AG04449 (cell line): ENCODE results near the gene ZDHHC4.
A peak's percentile ranks its signal among the peaks of the same experiment; 100 is the strongest.

ENCODE experiments used
- CTCF ChIA-PET: fragments of 350-600 bp; formaldehyde crosslinking; extraction: SDS; loops from one replicate; lab custom pipeline; 2021; ENCODE audit warnings: antibody characterized with exemption; lab: Yijun Ruan, JAX
- POLR2A ChIA-PET: fragments of 400-600, 350-600 bp; formaldehyde crosslinking; extraction: SDS; loops from one replicate; lab custom pipeline; 2020; ENCODE audit warnings: antibody characterized with exemption, inconsistent platforms; lab: Yijun Ruan, JAX
- DNase-seq: peaks from one replicate; pipeline ENCODE4 v3.0.0-alpha.2; 2010; ENCODE audit warnings: low read depth, low spot score
- H3K4me3 ChIP-seq: 2 replicates; pipeline ENCODE4 v1.5.1; 2011; ENCODE audit warnings: low read depth, mild to moderate bottlenecking, control low read depth, low read length
- TF ChIP-seq, protein P1 (sequence below): IDR thresholded peaks from one replicate; pipeline ENCODE4 v1.5.1; 2011; ENCODE audit warnings: mild to moderate bottlenecking, moderate library complexity, low read length, control low read depth, inconsistent platforms; ENCODE audit not compliant: insufficient read depth; ENCODE audit errors: missing control alignments

The ZDHHC4 gene

DNA sequence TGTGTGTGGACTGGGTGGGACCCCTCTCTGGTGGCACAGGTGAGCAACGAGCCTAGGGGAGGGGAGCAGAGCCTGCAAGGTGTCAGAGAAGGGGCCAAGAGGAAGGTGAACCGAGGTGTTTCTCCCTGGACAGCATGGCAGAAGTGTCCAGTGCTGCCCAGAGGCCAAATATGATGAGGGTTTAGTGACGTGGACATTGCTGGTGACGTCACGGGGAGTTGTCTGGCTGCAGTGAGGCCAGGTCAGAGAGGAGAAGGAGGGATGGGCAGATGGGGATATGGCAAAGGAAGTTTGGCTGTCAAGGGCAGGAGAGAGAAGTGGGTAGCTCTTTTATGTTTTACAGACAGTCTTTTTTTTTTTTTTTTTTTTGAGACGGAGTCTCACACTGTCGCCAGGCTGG is 35.6 kb downstream of the ZDHHC4 start:
- DNase-seq = no peak
- ChIA-PET CTCF (interaction anchor here (0.7 to 3.9 kb wide), 3 partner anchors 9 to 22 kb away, joined by 3 to 13 read pairs (median 3); partner anchors contain the start of gene INTS15), POLR2A (no interaction called here)
- no peak overlapping the region for H3K4me3 ChIP-seq
- TF ChIP-seq, protein P1, sequence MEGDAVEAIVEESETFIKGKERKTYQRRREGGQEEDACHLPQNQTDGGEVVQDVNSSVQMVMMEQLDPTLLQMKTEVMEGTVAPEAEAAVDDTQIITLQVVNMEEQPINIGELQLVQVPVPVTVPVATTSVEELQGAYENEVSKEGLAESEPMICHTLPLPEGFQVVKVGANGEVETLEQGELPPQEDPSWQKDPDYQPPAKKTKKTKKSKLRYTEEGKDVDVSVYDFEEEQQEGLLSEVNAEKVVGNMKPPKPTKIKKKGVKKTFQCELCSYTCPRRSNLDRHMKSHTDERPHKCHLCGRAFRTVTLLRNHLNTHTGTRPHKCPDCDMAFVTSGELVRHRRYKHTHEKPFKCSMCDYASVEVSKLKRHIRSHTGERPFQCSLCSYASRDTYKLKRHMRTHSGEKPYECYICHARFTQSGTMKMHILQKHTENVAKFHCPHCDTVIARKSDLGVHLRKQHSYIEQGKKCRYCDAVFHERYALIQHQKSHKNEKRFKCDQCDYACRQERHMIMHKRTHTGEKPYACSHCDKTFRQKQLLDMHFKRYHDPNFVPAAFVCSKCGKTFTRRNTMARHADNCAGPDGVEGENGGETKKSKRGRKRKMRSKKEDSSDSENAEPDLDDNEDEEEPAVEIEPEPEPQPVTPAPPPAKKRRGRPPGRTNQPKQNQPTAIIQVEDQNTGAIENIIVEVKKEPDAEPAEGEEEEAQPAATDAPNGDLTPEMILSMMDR = no peak

DNA sequence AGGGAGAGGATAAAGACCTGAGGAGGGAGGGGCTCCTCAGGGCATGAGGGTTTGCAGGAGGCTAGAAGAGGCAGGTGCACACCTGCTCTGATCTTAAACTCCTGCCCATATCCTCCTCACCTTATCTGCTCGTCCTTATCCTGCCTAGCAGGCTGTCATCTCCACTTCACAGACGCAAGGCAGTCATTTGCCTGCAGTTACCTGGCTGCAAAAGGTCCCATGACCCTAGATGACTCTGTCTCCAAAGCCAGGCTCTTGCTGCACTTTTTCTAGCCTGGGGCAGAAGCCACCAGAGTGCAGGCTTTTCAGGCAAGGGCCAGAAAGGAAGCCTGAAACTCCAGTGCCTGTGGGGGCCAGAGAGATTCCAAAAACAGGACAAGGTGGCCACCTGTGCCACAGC is 36.5 kb downstream of the ZDHHC4 start:
- POLR2A ChIA-PET = no interaction called here
- no peak overlapping the region for H3K4me3 ChIP-seq
- DNase-seq = no peak
- CTCF ChIA-PET = no interaction called here
- TF ChIP-seq, protein P1 = no peak

GRCh38 chr7:6614953-6615722 is 37.9 kb downstream of the ZDHHC4 start, which contains the start of gene ZNF853:
TSS of gene ZNF853 (plus strand) at chr7:6615610. CDS start at chr7:6616175, 565 bp downstream.
- DNase-seq = no peak
- ChIA-PET CTCF (no interaction called here), POLR2A (no interaction called here)
- peak within 1 kb of the TSS; percentile 55 for H3K4me3 ChIP-seq
- TF ChIP-seq, protein P1 = no peak

GRCh38 chr7:6615723-6616555 is 38.7 kb downstream of the ZDHHC4 start:
- peak overlapping the region; percentile 55 for H3K4me3 ChIP-seq
- DNase-seq = no peak
- POLR2A ChIA-PET = no interaction called here
- CTCF ChIA-PET = no interaction called here
- TF ChIP-seq, protein P1 = no peak

- ChIA-PET CTCF (interaction anchor here (1.6 kb wide), 1 partner anchor 39 kb away, joined by 4 read pairs; the partner anchor contains the start of gene ZDHHC4), POLR2A (no interaction called here)
- TF ChIP-seq, protein P1 = no peak
Observed at GRCh38 chr7:6616854-6617643, 39.8 kb downstream of the ZDHHC4 start.

More at GRCh38 chr7:6616854-6617643, 39.8 kb downstream of the ZDHHC4 start:
- no peak overlapping the region for H3K4me3 ChIP-seq
- DNase-seq = no peak
